Peyer's patch (tissue), 4 donors: ENCODE results near the gene ZNF333. TPM values are rescaled to one million over a fixed set of nuclear protein-coding genes. Genes with fewer than 3 reads are reported as not detected.

ENCODE experiments used
- DNase-seq, 3 donors: peaks; one replicate each; pipeline ENCODE4 v3.0.0-alpha.2; 2017 to 2019
- H3K27ac ChIP-seq, 4 donors: fragments of 200-600 bp; sonication (generic); one replicate each; pipeline ENCODE4 v1.5.1; 2016 to 2019
- H3K27me3 ChIP-seq, 2 donors: fragments of 200-600 bp; sonication (generic); one replicate each; pipeline ENCODE4 v1.5.1; 2019
- H3K36me3 ChIP-seq, 3 donors: fragments of 200-600 bp; sonication (generic); one replicate each; pipeline ENCODE4 v1.5.1; 2016 to 2019
- H3K4me1 ChIP-seq, 4 donors: fragments of 200-600 bp; sonication (generic); one replicate each; pipeline ENCODE4 v1.5.1; 2016 to 2019
- H3K4me3 ChIP-seq, 4 donors: fragments of 200-600 bp; sonication (generic); 1 replicate in 3 of 4; 2 replicates in 1 of 4; pipeline ENCODE4 v1.5.1; 2016 to 2019; ENCODE audit warnings: mild to moderate bottlenecking in 1 of 4
- H3K9me3 ChIP-seq, 4 donors: fragments of 200-600 bp; sonication (generic); one replicate each; pipeline ENCODE4 v1.5.1; 2016 to 2019; ENCODE audit warnings: mild to moderate bottlenecking in 1 of 4
- CTCF ChIP-seq, 6 experiments: fragments of 450-650 bp in 4 of 6; fragments of 200-600 bp in 2 of 6; sonication (generic) in 1 of 6; IDR thresholded peaks; one replicate each; pipeline ENCODE4 v1.5.1; 2017 to 2019; ENCODE audit warnings: antibody characterized with exemption in 6 of 6, mild to moderate bottlenecking in 3 of 6, moderate library complexity in 1 of 6
- POLR2A ChIP-seq, 2 donors: fragments of 450-650 bp; IDR thresholded peaks; one replicate each; pipeline ENCODE4 v1.5.1; 2017; ENCODE audit warnings: antibody characterized with exemption in 2 of 2, mild to moderate bottlenecking in 2 of 2, moderate library complexity in 2 of 2
- total RNA-seq, 4 donors: library from RNA; depleted of rRNA; stranded (reverse); fragments of >200 nt; gene quantifications; one replicate each; pipeline ENCODE4 v1.1.0, GENCODE V29; 2016

Gene ZNF333
- total RNA-seq, 4 donors from 2014 or later, result 7.5 to 27.8 (median 17.1) TPM

GRCh38 chr19:14695471-14695870, 5.6 kb downstream of the ZNF333 start:
- Histone ChIP-seq H3K27me3 (no peaks in the 10 kb centered on the region), H3K27ac (no peak overlapping the region), H3K9me3 (no peaks in the 10 kb centered on the region), H3K36me3 (peaks cover 0 to 58% (median 0%) of the 10 kb centered on the region in 3 donors), H3K4me3 (no peak overlapping the region), H3K4me1 (peaks cover 0 to 8% (median 0%) of the 10 kb centered on the region in 4 donors)
- no peak for DNase-seq
- no peak for TF ChIP-seq POLR2A (IDR thresholded peaks at IDR 0.05)
- TF ChIP-seq CTCF (IDR thresholded peaks at IDR 0.05), result no peak

- no peak for DNase-seq
- no peaks in the 10 kb centered on the region for H3K4me1 ChIP-seq
- H3K27me3 ChIP-seq, result no peaks in the 10 kb centered on the region
- no peak overlapping the region for H3K4me3 ChIP-seq
- TF ChIP-seq POLR2A (IDR thresholded peaks at IDR 0.05) (no peak), CTCF (IDR thresholded peaks at IDR 0.05) (no peak)
- H3K27ac ChIP-seq, result no peak overlapping the region
- no peaks in the 10 kb centered on the region for H3K9me3 ChIP-seq
- H3K36me3 ChIP-seq, result peaks cover 0 to 89% (median 0%) of the 10 kb centered on the region in 3 donors
Observed at GRCh38 chr19:14699641-14700040, 9.8 kb downstream of the ZNF333 start.

DNA sequence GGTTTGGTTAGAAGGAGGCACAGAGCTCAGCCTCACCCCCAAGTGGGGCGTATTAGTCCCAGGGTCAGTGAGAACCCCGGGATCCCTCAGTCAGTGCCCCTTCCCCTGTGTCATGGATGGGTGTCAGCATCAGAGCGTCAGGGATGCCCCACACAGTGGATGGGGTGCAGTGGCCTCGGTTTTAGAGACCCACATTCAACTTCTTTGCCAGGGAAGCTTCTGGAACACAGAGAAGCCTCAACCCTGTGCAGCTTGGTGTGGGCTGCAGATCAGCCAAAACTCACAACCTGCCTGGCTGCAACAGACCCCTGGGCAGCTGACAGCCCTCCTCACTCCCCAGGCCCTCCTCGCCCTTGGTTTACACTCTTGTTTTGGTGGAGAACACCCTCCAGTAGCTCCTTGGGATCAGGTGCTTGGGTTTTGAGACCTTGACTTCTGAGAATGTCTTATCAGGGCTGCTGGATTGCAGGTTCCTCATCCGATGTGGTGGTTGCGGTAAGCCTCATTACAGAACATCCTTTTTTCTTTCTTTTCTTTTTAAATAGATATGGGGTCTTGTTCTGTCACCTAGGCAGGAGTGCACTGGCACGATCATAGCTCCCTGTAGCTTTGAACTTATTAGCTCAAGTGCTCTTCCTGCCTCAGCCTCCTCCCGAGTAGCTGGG, 11.0 kb downstream of the ZNF333 start:
- no peak for DNase-seq
- no peaks in the 10 kb centered on the region for H3K4me1 ChIP-seq
- no peaks in the 10 kb centered on the region for H3K9me3 ChIP-seq
- H3K36me3 ChIP-seq, result peaks cover 0 to 89% (median 0%) of the 10 kb centered on the region in 3 donors
- no peak overlapping the region for H3K27ac ChIP-seq
- H3K4me3 ChIP-seq, result no peak overlapping the region
- H3K27me3 ChIP-seq, result no peaks in the 10 kb centered on the region
- no peak for TF ChIP-seq POLR2A (IDR thresholded peaks at IDR 0.05)
- no peak for TF ChIP-seq CTCF (IDR thresholded peaks at IDR 0.05)

- DNase-seq, result no peak
- H3K9me3 ChIP-seq, result no peaks in the 10 kb centered on the region
- H3K4me3 ChIP-seq, result no peak overlapping the region
- H3K36me3 ChIP-seq, result peaks cover 0 to 96% (median 0%) of the 10 kb centered on the region in 3 donors
- TF ChIP-seq CTCF (IDR thresholded peaks at IDR 0.05) (no peak), POLR2A (IDR thresholded peaks at IDR 0.05) (no peak)
- no peaks in the 10 kb centered on the region for H3K27me3 ChIP-seq
- no peaks in the 10 kb centered on the region for H3K4me1 ChIP-seq
- no peak overlapping the region for H3K27ac ChIP-seq
Observed at GRCh38 chr19:14703833-14704232, 14.0 kb downstream of the ZNF333 start.

- Histone ChIP-seq H3K9me3 (no peaks in the 10 kb centered on the region), H3K4me1 (no peaks in the 10 kb centered on the region), H3K27me3 (no peaks in the 10 kb centered on the region), H3K27ac (no peak overlapping the region), H3K4me3 (no peak overlapping the region), H3K36me3 (peaks cover 0 to 97% (median 0%) of the 10 kb centered on the region in 3 donors)
- TF ChIP-seq POLR2A (IDR thresholded peaks at IDR 0.05) (no peak), CTCF (IDR thresholded peaks at IDR 0.05) (no peak)
- no peak for DNase-seq
Observed at GRCh38 chr19:14704450-14704849, 14.6 kb downstream of the ZNF333 start.
